ENCODE data around the gene BCL2L2. TPM values are rescaled to one million over a fixed set of nuclear protein-coding genes. Genes with fewer than 3 reads are reported as not detected.

Gene BCL2L2
- total RNA-seq, 4 donors from 2014 or later: 35.4 to 48.4 (median 44.7) TPM

DNA sequence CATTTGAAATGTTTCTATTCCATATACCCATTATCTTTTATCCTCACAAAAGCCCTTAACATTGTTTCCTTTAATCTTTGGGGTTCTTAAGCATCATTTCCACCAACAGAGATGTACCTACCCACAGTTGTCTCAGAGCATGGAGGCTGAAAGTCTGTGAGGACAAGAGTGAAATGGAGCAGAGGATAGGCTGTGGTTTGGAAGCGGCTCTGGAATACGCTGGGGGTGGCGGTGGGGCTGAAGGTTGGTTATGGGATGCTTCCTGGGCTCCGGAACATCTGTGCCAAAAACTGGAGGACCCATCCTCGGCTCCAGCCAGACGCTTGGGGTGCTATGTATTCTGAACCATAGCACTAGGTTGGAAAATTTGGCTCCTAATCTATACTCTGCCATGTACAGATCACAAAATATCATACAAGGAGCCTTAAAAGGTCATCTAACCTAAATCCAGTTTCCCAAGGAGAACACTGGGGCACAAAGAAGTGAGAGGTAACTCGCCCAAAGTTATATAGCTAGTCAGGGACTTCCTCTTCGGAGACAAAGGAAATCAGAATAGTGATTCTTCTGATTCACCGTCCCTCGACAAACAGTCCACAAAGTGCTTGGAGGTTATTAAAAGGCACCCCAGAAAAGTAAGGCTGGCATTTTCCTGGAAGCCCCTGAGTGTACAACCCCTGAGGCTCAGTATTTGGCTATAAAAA is 6.5 kb upstream of the BCL2L2 start:
- H3K36me3 ChIP-seq: peaks cover 6% of the 10 kb centered on the region

DNA sequence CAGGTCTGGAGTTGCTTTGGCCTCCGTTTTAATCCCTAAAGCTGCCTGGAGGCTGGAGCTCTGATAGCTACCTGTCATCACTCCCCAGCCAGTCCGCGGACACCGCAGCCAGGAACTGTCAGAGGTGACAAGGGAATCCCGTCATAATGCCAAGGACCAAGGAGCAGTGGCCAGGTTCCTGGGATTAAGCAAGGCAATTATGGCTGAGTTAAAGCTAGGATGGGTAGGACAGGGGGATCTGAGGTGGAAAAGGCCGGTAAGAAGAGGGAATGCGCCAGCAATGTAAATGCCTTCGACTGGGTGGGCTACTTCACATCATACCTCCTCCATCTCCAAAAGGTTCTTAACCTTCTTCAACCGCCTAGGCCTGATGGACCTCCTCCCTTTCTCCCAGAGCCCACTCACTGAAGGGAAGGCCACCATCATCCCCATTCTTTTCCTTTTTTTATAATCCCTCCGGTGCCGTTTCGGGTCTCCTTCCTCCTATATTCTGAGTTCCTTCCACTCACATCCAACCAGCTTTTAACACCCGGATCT is 5.9 kb upstream of the BCL2L2 start:
- Histone ChIP-seq H3K4me3 (peak overlapping the region; percentile 60), H3K4me1 (peaks cover 47% of the 10 kb centered on the region), H3K27ac (peak overlapping the region; percentile 93), H3K9me3 (no peaks in the 10 kb centered on the region), H3K36me3 (peaks cover 6% of the 10 kb centered on the region), H3K27me3 (no peaks in the 10 kb centered on the region)
- no peak for TF ChIP-seq POLR2AphosphoS5 (IDR thresholded peaks at IDR 0.05)
- no peak for TF ChIP-seq POLR2A (IDR thresholded peaks at IDR 0.05)
- TF ChIP-seq CTCF (IDR thresholded peaks at IDR 0.05): no peak
- no peak for TF ChIP-seq EP300 (IDR thresholded peaks at IDR 0.05)
- peak; percentile 80 to 81 for DNase-seq (ENCODE audit: low spot score in 2 of 2)
- 2% methylated on average over 13 of the region's 13 CpGs for WGBS

More for the DNA sequence above, 6.5 kb upstream of the BCL2L2 start:
- H3K4me3 ChIP-seq: peak overlapping the region; percentile 60
- H3K4me1 ChIP-seq: peaks cover 51% of the 10 kb centered on the region
- no peak for TF ChIP-seq CTCF (IDR thresholded peaks at IDR 0.05)
- TF ChIP-seq EP300 (IDR thresholded peaks at IDR 0.05): no peak
- TF ChIP-seq POLR2A (IDR thresholded peaks at IDR 0.05): no peak
- no peak for TF ChIP-seq POLR2AphosphoS5 (IDR thresholded peaks at IDR 0.05)
- peak in 1 of 2 donors; percentile 31 for DNase-seq (ENCODE audit: low spot score in 2 of 2)
- H3K27me3 ChIP-seq: no peaks in the 10 kb centered on the region
- no peaks in the 10 kb centered on the region for H3K9me3 ChIP-seq
- 57% methylated on average over 10 of the region's 10 CpGs for WGBS
- peak overlapping the region; percentile 93 for H3K27ac ChIP-seq

DNA sequence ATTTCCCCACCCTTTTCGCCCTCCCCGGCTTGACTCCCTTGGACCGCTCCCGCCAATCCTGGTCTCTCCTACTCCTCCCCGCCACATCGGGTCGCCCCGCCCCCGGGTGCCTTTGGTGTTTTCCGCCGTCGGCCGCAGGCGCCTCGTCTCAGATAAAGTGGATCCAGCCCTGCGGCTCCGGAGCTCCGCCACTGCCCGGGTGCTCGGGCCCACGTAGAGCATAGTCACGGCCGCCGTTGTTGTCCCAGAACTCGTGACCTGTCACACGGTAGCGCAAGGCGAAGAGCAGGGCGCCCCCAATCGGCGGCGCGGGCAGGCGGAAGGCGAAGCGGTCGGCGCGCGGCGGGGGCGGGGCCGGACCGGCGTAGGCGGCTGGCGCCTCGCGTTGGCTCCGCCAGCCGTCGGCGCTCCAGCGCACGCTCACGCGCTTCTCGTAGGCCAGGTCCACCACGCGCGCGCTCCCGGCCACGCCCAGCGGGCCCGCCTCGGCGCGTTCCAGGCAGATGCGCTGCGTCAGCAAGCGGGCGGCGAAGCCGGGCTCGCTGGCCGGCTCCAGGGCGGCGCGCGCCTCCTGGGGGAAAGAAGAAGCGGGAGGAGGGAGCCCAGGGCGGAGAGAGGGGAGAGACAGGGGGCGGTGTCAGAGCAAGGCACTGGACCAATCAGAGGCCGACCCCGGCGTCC is 5.2 kb upstream of the BCL2L2 start:
- peak; percentile 97 to 98 for DNase-seq (ENCODE audit: low spot score in 2 of 2)
- Histone ChIP-seq H3K9me3 (no peaks in the 10 kb centered on the region), H3K27ac (peak overlapping the region; percentile 93), H3K27me3 (no peaks in the 10 kb centered on the region), H3K36me3 (peaks cover 6% of the 10 kb centered on the region), H3K4me3 (peak overlapping the region; percentile 60), H3K4me1 (peaks cover 51% of the 10 kb centered on the region)
- WGBS: 1% methylated on average over 19 of the region's 87 CpGs
- TF ChIP-seq POLR2A (IDR thresholded peaks at IDR 0.05): peak in 1 of 2 donors; percentile 65
- peak; percentile 62 to 88 (median 85) for TF ChIP-seq POLR2AphosphoS5 (IDR thresholded peaks at IDR 0.05)
- peak; percentile 65 to 91 for TF ChIP-seq CTCF (IDR thresholded peaks at IDR 0.05)
- TF ChIP-seq EP300 (IDR thresholded peaks at IDR 0.05): no peak

DNA sequence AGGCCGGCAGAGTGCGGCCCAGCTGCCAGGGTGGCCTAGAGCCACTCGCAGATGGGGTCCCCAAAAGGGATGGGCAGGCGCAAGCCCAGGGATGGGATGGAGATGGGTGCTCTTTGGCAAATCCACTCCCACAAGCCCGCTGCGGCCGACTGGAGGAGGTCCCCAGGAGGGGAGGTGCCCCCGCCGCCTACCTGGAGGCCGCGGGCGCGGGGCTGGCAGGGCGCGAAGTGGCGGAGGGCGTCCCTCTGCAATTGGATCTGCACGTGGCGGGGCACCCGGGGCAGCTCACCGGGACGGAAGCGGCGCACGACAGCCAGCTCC is 4.7 kb upstream of the BCL2L2 start:
- Histone ChIP-seq H3K4me1 (peaks cover 49% of the 10 kb centered on the region), H3K27me3 (no peaks in the 10 kb centered on the region), H3K4me3 (peak overlapping the region; percentile 60), H3K9me3 (no peaks in the 10 kb centered on the region), H3K27ac (peak overlapping the region; percentile 93), H3K36me3 (peaks cover 4% of the 10 kb centered on the region)
- WGBS: no CpG with 5 or more reads among the region's 25 CpGs
- TF ChIP-seq POLR2AphosphoS5 (IDR thresholded peaks at IDR 0.05) (peak in 2 of 3 donors; percentile 45 to 71), POLR2A (IDR thresholded peaks at IDR 0.05) (peak in 1 of 2 donors; percentile 40), CTCF (IDR thresholded peaks at IDR 0.05) (no peak), EP300 (IDR thresholded peaks at IDR 0.05) (no peak)
- no peak for DNase-seq (ENCODE audit: low spot score in 2 of 2)
